Measurements from ENCODE around the gene ZMAT5. TPM values are rescaled to one million over a fixed set of nuclear protein-coding genes. Genes with fewer than 3 reads are reported as not detected.

ZMAT5 gene
- total and polyA plus RNA-seq, 9 of the 15 experiments (the other 6 are each of a cell fraction or from before 2014, with no cell fraction given): 2.0 to 25.2 (median 11.9) TPM

GRCh38 chr22:29766632-29767170 is at the start of gene ZMAT5 (continued):
- TF ChIP-seq, protein P1, sequence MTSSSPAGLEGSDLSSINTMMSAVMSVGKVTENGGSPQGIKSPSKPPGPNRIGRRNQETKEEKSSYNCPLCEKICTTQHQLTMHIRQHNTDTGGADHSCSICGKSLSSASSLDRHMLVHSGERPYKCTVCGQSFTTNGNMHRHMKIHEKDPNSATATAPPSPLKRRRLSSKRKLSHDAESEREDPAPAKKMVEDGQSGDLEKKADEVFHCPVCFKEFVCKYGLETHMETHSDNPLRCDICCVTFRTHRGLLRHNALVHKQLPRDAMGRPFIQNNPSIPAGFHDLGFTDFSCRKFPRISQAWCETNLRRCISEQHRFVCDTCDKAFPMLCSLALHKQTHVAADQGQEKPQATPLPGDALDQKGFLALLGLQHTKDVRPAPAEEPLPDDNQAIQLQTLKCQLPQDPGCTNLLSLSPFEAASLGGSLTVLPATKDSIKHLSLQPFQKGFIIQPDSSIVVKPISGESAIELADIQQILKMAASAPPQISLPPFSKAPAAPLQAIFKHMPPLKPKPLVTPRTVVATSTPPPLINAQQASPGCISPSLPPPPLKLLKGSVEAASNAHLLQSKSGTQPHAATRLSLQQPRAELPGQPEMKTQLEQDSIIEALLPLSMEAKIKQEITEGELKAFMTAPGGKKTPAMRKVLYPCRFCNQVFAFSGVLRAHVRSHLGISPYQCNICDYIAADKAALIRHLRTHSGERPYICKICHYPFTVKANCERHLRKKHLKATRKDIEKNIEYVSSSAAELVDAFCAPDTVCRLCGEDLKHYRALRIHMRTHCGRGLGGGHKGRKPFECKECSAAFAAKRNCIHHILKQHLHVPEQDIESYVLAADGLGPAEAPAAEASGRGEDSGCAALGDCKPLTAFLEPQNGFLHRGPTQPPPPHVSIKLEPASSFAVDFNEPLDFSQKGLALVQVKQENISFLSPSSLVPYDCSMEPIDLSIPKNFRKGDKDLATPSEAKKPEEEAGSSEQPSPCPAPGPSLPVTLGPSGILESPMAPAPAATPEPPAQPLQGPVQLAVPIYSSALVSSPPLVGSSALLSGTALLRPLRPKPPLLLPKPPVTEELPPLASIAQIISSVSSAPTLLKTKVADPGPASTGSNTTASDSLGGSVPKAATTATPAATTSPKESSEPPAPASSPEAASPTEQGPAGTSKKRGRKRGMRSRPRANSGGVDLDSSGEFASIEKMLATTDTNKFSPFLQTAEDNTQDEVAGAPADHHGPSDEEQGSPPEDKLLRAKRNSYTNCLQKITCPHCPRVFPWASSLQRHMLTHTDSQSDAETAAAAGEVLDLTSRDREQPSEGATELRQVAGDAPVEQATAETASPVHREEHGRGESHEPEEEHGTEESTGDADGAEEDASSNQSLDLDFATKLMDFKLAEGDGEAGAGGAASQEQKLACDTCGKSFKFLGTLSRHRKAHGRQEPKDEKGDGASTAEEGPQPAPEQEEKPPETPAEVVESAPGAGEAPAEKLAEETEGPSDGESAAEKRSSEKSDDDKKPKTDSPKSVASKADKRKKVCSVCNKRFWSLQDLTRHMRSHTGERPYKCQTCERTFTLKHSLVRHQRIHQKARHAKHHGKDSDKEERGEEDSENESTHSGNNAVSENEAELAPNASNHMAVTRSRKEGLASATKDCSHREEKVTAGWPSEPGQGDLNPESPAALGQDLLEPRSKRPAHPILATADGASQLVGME (CRISPR knock-in tag; IDR thresholded peaks at IDR 0.05): no peak
- TF ChIP-seq SRSF7 (optimal IDR thresholded peaks at IDR 0.05; ENCODE audit: low read depth, low read length): no peak
- TF ChIP-seq ZEB2 (IDR thresholded peaks at IDR 0.05): no peak
- TF ChIP-seq ZKSCAN1 (IDR thresholded peaks at IDR 0.05; ENCODE audit: low read depth, low read length): 0 out of 2 replicates have a peak, but pooled peaks have one; percentile 25
- TF ChIP-seq, protein P2, sequence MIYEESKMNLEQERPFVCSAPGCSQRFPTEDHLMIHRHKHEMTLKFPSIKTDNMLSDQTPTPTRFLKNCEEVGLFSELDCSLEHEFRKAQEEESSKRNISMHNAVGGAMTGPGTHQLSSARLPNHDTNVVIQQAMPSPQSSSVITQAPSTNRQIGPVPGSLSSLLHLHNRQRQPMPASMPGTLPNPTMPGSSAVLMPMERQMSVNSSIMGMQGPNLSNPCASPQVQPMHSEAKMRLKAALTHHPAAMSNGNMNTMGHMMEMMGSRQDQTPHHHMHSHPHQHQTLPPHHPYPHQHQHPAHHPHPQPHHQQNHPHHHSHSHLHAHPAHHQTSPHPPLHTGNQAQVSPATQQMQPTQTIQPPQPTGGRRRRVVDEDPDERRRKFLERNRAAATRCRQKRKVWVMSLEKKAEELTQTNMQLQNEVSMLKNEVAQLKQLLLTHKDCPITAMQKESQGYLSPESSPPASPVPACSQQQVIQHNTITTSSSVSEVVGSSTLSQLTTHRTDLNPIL (CRISPR knock-in tag; IDR thresholded peaks at IDR 0.05): no peak
- TF ChIP-seq CBX3 (IDR thresholded peaks at IDR 0.05; ENCODE audit: borderline replicate concordance in 1 of 2, low read length in 2 of 2): no peak
- no peak for TF ChIP-seq ZNF134 (CRISPR knock-in tag; conservative IDR thresholded peaks at IDR 0.05)
- TF ChIP-seq ZNF830 (CRISPR knock-in tag; IDR thresholded peaks at IDR 0.05): no peak
- no peak for TF ChIP-seq RAD51 (IDR thresholded peaks at IDR 0.05; ENCODE audit: borderline replicate concordance, low read depth)
- TF ChIP-seq, protein P3, sequence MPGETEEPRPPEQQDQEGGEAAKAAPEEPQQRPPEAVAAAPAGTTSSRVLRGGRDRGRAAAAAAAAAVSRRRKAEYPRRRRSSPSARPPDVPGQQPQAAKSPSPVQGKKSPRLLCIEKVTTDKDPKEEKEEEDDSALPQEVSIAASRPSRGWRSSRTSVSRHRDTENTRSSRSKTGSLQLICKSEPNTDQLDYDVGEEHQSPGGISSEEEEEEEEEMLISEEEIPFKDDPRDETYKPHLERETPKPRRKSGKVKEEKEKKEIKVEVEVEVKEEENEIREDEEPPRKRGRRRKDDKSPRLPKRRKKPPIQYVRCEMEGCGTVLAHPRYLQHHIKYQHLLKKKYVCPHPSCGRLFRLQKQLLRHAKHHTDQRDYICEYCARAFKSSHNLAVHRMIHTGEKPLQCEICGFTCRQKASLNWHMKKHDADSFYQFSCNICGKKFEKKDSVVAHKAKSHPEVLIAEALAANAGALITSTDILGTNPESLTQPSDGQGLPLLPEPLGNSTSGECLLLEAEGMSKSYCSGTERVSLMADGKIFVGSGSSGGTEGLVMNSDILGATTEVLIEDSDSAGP (CRISPR knock-in tag; IDR thresholded peaks at IDR 0.05): no peak
- peak; percentile 50; the same call in 1 of the 2 replicates for TF ChIP-seq ZNF263 (CRISPR knock-in tag; IDR thresholded peaks at IDR 0.05; ENCODE audit: borderline replicate concordance)
- no peak for TF ChIP-seq SRF (CRISPR knock-in tag; IDR thresholded peaks at IDR 0.05)
- TF ChIP-seq MECOM (CRISPR knock-in tag; IDR thresholded peaks at IDR 0.05): no peak
- no peak for TF ChIP-seq ZNF280A (IDR thresholded peaks at IDR 0.05; ENCODE audit: low read depth, partially characterized antibody)
- TF ChIP-seq ZNF217 (CRISPR knock-in tag; IDR thresholded peaks at IDR 0.05): no peak
- no peak for TF ChIP-seq ZNF75A (CRISPR knock-in tag; IDR thresholded peaks at IDR 0.05)
- TF ChIP-seq NCOA1 (IDR thresholded peaks at IDR 0.05; ENCODE audit: low read depth): no peak
- TF ChIP-seq GABPB2 (CRISPR knock-in tag; conservative IDR thresholded peaks at IDR 0.05): no peak
- TF ChIP-seq FUS (optimal IDR thresholded peaks at IDR 0.05; ENCODE audit: low read depth, low read length): no peak
